NT2/D1 (cell line): ENCODE data around the gene YBX1.

ENCODE experiments used
- DNase-seq: peaks from one replicate; pipeline ENCODE4 v3.0.0-alpha.2; 2011; ENCODE audit warnings: low read depth, low spot score
- H3K27me3 ChIP-seq: 2 replicates; pipeline ENCODE4 v1.6.0; 2011; ENCODE audit warnings: mild to moderate bottlenecking; ENCODE audit not compliant: insufficient read length, insufficient read depth
- H3K36me3 ChIP-seq: 2 replicates; pipeline ENCODE4 v1.6.1; 2011; ENCODE audit warnings: mild to moderate bottlenecking, low read length, mixed read lengths; ENCODE audit not compliant: insufficient read depth, insufficient read length
- H3K4me1 ChIP-seq: 2 replicates; pipeline ENCODE4 v1.5.1; 2011; ENCODE audit not compliant: insufficient read depth, insufficient read length
- H3K4me3 ChIP-seq: 2 replicates; pipeline ENCODE4 v1.5.1; 2011; ENCODE audit warnings: low read depth; ENCODE audit not compliant: insufficient read length
- H3K9ac ChIP-seq: 2 replicates; pipeline ENCODE4 v1.6.0; 2011; ENCODE audit warnings: low read depth; ENCODE audit not compliant: insufficient read length
- H3K9me3 ChIP-seq: 2 replicates; pipeline ENCODE4 v1.5.1; 2011; ENCODE audit warnings: mild to moderate bottlenecking, low read length; ENCODE audit not compliant: insufficient read depth
- SUZ12 ChIP-seq: IDR thresholded peaks from 2 replicates; pipeline ENCODE4 v1.6.1; 2011; ENCODE audit not compliant: insufficient read length, insufficient read depth; ENCODE audit errors: extremely low read depth
- YY1 ChIP-seq: IDR thresholded peaks from 2 replicates; pipeline ENCODE4 v1.6.1; 2011; ENCODE audit not compliant: insufficient read length, insufficient read depth
- ZNF274 ChIP-seq: IDR thresholded peaks from 2 replicates; pipeline ENCODE4 v1.6.1; 2011; ENCODE audit warnings: mild to moderate bottlenecking, low read depth, low read length

YBX1 gene

DNA sequence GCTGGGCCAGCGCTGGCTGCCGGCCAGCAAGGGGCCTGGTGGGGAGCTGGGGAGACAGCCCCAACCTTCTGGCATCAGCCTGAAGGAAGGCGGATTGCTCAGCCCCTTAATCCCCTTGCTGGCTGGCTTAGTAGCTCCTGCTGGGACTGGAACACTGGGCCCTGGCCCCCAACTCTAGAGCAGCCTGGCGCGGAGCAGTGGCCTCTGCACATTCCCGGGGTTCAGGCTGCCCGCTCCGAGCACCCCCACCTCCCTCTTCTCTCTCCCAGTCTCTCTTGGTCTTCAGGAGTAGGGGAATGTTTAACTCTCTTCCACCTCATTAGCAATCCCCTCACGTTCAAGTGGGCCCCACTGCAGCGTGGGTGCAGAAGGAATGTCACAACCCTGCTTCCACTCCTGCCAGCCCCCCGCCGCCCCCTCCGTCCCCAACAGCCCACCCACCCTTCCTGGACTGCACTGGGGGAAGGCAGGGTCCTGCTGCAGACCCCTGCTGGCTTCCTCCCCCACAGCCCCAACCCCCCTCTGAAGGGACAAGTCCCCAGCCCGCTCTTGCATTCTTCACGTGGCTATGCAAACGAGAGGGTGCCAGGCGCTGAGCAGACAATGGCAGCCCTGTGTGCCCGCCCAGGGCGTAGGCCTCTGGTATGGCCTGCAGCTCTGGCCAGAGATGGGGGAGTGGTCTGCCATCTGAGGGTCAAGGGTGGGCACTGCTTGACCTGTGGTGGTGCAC lies 58.8 kb downstream of the YBX1 start:
- H3K9me3 ChIP-seq: no peaks in the 10 kb centered on the region
- no peaks in the 10 kb centered on the region for H3K27me3 ChIP-seq
- peak overlapping the region; percentile 46 for H3K9ac ChIP-seq
- TF ChIP-seq ZNF274: no peak
- no peak for TF ChIP-seq SUZ12
- TF ChIP-seq YY1: no peak
- H3K36me3 ChIP-seq: peaks cover 17% of the 10 kb centered on the region
- peaks cover 45% of the 10 kb centered on the region for H3K4me1 ChIP-seq
- no peak overlapping the region for H3K4me3 ChIP-seq
- no peak for DNase-seq

GRCh38 chr1:42741706-42742105 lies 59.5 kb downstream of the YBX1 start:
- Histone ChIP-seq H3K27me3 (no peaks in the 10 kb centered on the region), H3K36me3 (peaks cover 24% of the 10 kb centered on the region), H3K4me1 (peaks cover 42% of the 10 kb centered on the region), H3K4me3 (no peak overlapping the region), H3K9me3 (no peaks in the 10 kb centered on the region), H3K9ac (peak overlapping the region; percentile 8)
- no peak for TF ChIP-seq YY1
- no peak for TF ChIP-seq SUZ12
- no peak for TF ChIP-seq ZNF274
- DNase-seq: no peak

DNA sequence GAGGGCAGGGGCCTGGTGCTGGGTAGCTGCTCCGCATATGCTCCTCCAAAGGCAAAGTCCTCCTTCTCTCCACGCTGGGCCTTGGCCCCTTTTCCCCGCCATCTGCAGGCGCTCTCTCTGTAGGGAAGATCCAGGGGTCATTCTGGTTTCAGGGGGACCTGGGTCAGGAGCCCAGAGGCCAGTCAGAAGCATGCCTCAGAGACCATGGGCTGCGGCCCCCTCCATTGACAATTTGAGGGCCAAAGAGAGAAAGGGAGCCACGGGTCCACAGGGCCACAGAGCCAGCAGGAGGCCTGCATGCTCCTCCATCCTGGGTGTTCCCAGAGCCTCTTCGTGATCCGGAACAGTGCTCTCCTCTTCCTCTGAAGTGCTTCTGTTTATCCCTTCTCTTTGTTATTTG lies 59.9 kb downstream of the YBX1 start:
- peaks cover 28% of the 10 kb centered on the region for H3K36me3 ChIP-seq
- no peak overlapping the region for H3K4me3 ChIP-seq
- peaks cover 42% of the 10 kb centered on the region for H3K4me1 ChIP-seq
- TF ChIP-seq SUZ12 (no peak), ZNF274 (no peak)
- no peaks in the 10 kb centered on the region for H3K27me3 ChIP-seq
- no peak for DNase-seq
- H3K9me3 ChIP-seq: no peaks in the 10 kb centered on the region
- H3K9ac ChIP-seq: no peak overlapping the region

DNA sequence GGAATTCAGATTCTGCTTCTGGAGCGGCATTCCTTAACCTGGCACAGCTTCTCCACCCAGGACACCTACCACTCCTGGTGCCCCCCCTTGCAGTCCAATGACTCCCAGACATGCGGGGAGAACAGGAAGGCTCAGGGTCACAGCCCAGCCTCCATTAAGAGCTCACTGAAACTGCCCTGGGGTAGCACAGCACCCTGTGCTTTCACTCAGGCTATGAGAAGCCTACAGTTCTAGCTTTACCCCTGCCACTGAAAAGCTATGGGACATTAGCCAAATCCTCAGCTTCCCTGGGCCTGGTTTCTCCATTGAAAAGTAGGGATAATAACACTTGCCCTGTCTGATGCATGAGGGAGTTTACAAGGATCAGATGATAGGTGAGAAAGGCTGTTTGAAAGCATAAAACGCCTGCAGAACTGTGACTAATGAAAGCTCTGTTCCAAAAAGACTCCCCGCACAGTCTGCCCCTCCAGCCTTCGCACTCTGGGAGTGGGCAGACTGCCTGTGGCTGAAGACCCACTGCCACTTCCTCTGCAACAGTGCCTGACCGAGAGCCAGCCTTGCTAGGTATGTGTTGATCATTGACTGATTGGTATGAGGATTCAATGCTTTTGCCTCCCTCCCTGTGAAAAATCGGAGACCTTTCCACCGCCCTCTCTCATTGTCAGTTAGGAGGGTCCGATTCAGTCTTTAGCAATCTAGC lies 60.5 kb downstream of the YBX1 start:
- Histone ChIP-seq H3K36me3 (peaks cover 35% of the 10 kb centered on the region), H3K27me3 (no peaks in the 10 kb centered on the region), H3K4me3 (no peak overlapping the region), H3K9ac (no peak overlapping the region), H3K9me3 (no peaks in the 10 kb centered on the region), H3K4me1 (peaks cover 42% of the 10 kb centered on the region)
- DNase-seq: no peak
- no peak for TF ChIP-seq ZNF274
- TF ChIP-seq YY1: no peak
- TF ChIP-seq SUZ12: no peak

DNA sequence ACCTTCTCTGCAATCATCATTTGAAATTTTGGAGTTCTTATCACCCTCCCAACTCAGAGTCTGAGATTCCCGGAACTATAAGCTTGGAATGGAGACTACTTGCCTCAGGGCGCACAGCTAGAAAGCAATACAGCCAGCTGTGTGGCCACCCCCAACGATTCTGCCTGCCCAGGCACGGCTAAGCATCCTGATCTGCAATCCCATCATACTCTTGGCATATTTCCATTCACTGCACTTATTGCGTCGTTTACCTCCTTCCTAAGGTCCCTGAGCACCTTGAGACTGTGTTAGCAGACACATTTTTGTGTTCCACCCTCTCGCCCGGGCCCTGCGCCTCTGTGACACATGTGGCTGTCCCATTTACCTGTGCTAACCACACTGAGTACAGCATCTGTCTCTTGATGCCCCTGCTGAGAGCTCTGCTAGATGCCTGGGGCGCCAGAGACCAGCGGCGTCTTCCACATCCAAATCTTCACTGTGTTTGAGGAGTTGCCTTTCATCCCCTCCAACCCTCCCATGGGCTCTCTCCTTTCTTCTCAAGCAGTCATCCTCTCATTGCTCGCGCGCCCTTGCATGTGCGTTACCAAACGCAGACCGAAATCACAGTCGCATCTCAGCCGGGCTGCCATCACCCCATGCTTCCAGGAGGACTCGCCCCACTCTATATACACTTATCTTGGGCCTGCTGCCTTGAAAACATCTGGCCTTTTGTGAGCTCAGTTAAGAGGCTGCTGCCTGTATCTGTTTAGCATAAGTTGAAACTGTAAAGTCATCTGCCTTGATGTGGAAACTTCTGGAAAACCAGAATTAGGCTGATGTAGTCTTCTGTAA lies 61.3 kb downstream of the YBX1 start:
- TF ChIP-seq ZNF274 (no peak), SUZ12 (no peak), YY1 (no peak)
- DNase-seq: no peak
- H3K36me3 ChIP-seq: peaks cover 38% of the 10 kb centered on the region
- H3K27me3 ChIP-seq: no peaks in the 10 kb centered on the region
- H3K4me3 ChIP-seq: no peak overlapping the region
- H3K4me1 ChIP-seq: peaks cover 37% of the 10 kb centered on the region
- H3K9ac ChIP-seq: no peak overlapping the region
- no peaks in the 10 kb centered on the region for H3K9me3 ChIP-seq

DNA sequence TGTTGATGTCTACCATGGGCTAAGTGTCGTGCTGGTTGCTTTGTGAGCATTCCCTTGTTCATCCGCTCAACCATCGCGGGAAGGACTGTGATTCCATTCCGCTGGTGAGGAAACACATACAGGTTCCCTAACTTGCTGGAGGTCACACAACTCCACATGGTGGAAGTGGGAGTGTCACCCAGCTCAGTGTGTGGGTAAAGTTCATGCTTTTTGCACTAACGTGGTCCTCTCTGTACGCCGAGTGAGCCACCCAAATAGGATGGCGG lies 61.9 kb downstream of the YBX1 start:
- no peaks in the 10 kb centered on the region for H3K9me3 ChIP-seq
- H3K9ac ChIP-seq: no peak overlapping the region
- TF ChIP-seq ZNF274 (no peak), SUZ12 (no peak), YY1 (no peak)
- H3K4me3 ChIP-seq: no peak overlapping the region
- peaks cover 31% of the 10 kb centered on the region for H3K4me1 ChIP-seq
- no peak for DNase-seq
- no peaks in the 10 kb centered on the region for H3K27me3 ChIP-seq
- peaks cover 43% of the 10 kb centered on the region for H3K36me3 ChIP-seq

- H3K4me3 ChIP-seq: no peak overlapping the region
- no peak overlapping the region for H3K9ac ChIP-seq
- TF ChIP-seq YY1: no peak
- peaks cover 4% of the 10 kb centered on the region; the same call in 1 of the 2 replicates for H3K9me3 ChIP-seq
- no peaks in the 10 kb centered on the region for H3K27me3 ChIP-seq
- no peak for DNase-seq
- peaks cover 56% of the 10 kb centered on the region for H3K36me3 ChIP-seq
- peaks cover 19% of the 10 kb centered on the region for H3K4me1 ChIP-seq
Observed at GRCh38 chr1:42745851-42746250, 63.6 kb downstream of the YBX1 start.
